ENCODE data around the gene FANCG.

GRCh38 chr9:35102769-35103659 lies 23.3 kb upstream of the FANCG start, which contains the start of gene STOML2:
- TF ChIP-seq, protein P1, sequence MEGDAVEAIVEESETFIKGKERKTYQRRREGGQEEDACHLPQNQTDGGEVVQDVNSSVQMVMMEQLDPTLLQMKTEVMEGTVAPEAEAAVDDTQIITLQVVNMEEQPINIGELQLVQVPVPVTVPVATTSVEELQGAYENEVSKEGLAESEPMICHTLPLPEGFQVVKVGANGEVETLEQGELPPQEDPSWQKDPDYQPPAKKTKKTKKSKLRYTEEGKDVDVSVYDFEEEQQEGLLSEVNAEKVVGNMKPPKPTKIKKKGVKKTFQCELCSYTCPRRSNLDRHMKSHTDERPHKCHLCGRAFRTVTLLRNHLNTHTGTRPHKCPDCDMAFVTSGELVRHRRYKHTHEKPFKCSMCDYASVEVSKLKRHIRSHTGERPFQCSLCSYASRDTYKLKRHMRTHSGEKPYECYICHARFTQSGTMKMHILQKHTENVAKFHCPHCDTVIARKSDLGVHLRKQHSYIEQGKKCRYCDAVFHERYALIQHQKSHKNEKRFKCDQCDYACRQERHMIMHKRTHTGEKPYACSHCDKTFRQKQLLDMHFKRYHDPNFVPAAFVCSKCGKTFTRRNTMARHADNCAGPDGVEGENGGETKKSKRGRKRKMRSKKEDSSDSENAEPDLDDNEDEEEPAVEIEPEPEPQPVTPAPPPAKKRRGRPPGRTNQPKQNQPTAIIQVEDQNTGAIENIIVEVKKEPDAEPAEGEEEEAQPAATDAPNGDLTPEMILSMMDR (IDR thresholded peaks at IDR 0.05 in 8 of 11, conservative IDR thresholded peaks at IDR 0.05 in 3 of 11): peak in 2 of 11 experiments; percentile 18 to 40
- TF ChIP-seq POLR2A (IDR thresholded peaks at IDR 0.05): peak in 2 of 3 donors; percentile 45 to 67
